ENCODE data around the gene UNC13A. TPM values are rescaled to one million over a fixed set of nuclear protein-coding genes. Genes with fewer than 3 reads are reported as not detected.

The UNC13A gene
- total RNA-seq, 1 experiment from 2014 or later: 5.8 TPM

- BruUV-seq (replicated peaks): no TSS peak
- ChIA-PET CTCF (no interaction called here), POLR2A (ENCODE audit: low non-redundant PET) (no interaction called here)
Observed at GRCh38 chr19:17658666-17659065, 29.5 kb downstream of the UNC13A start.

GRCh38 chr19:17658240-17658639 is 29.9 kb downstream of the UNC13A start:
- DNase-seq (ENCODE audit: low spot score): no peak
- Histone ChIP-seq H3K4me3 (ENCODE audit: low read depth, low read length, poor library complexity, severe bottlenecking) (no peak overlapping the region), H3K27ac (ENCODE audit: low read depth, low read length, poor library complexity, severe bottlenecking) (no peak overlapping the region), H3K9me3 (ENCODE audit: low read depth, low read length, poor library complexity, severe bottlenecking) (no peaks in the 10 kb centered on the region), H3K27me3 (replicated peaks; ENCODE audit: insufficient read depth, low read depth, low read length, poor library complexity) (no peaks in the 10 kb centered on the region), H3K36me3 (ENCODE audit: insufficient read depth, low read length, poor library complexity, severe bottlenecking) (no peaks in the 10 kb centered on the region), H3K4me1 (ENCODE audit: insufficient read depth, low read length, poor library complexity, severe bottlenecking) (no peaks in the 10 kb centered on the region)
- TF ChIP-seq CTCF (conservative IDR thresholded peaks at IDR 0.05; ENCODE audit: low read depth, low read length) (no peak), EZH2 (IDR thresholded peaks at IDR 0.05; ENCODE audit: borderline replicate concordance, low read depth, low read length, poor library complexity, severe bottlenecking) (no peak)
- no TSS peak for BruUV-seq (replicated peaks)
- ChIA-PET CTCF (no interaction called here), POLR2A (ENCODE audit: low non-redundant PET) (no interaction called here)
- intact Hi-C loops (cut with micrococcal nuclease; ENCODE audit: unreplicated experiment): no loop called here

More at GRCh38 chr19:17658666-17659065, 29.5 kb downstream of the UNC13A start:
- no peak for TF ChIP-seq EZH2 (IDR thresholded peaks at IDR 0.05; ENCODE audit: borderline replicate concordance, low read depth, low read length, poor library complexity, severe bottlenecking)
- TF ChIP-seq CTCF (conservative IDR thresholded peaks at IDR 0.05; ENCODE audit: low read depth, low read length): no peak
- intact Hi-C loops (cut with micrococcal nuclease; ENCODE audit: unreplicated experiment): no loop called here
- Histone ChIP-seq H3K36me3 (ENCODE audit: insufficient read depth, low read length, poor library complexity, severe bottlenecking) (no peaks in the 10 kb centered on the region), H3K9me3 (ENCODE audit: low read depth, low read length, poor library complexity, severe bottlenecking) (no peaks in the 10 kb centered on the region), H3K4me3 (ENCODE audit: low read depth, low read length, poor library complexity, severe bottlenecking) (no peak overlapping the region), H3K27ac (ENCODE audit: low read depth, low read length, poor library complexity, severe bottlenecking) (no peak overlapping the region), H3K27me3 (replicated peaks; ENCODE audit: insufficient read depth, low read depth, low read length, poor library complexity) (no peaks in the 10 kb centered on the region), H3K4me1 (ENCODE audit: insufficient read depth, low read length, poor library complexity, severe bottlenecking) (no peaks in the 10 kb centered on the region)
- DNase-seq (ENCODE audit: low spot score): no peak

- Histone ChIP-seq H3K27ac (ENCODE audit: low read depth, low read length, poor library complexity, severe bottlenecking) (no peak overlapping the region), H3K4me3 (ENCODE audit: low read depth, low read length, poor library complexity, severe bottlenecking) (no peak overlapping the region), H3K4me1 (ENCODE audit: insufficient read depth, low read length, poor library complexity, severe bottlenecking) (no peaks in the 10 kb centered on the region), H3K27me3 (replicated peaks; ENCODE audit: insufficient read depth, low read depth, low read length, poor library complexity) (no peaks in the 10 kb centered on the region), H3K36me3 (ENCODE audit: insufficient read depth, low read length, poor library complexity, severe bottlenecking) (no peaks in the 10 kb centered on the region), H3K9me3 (ENCODE audit: low read depth, low read length, poor library complexity, severe bottlenecking) (no peaks in the 10 kb centered on the region)
- CTCF ChIA-PET: no interaction called here
- POLR2A ChIA-PET (ENCODE audit: low non-redundant PET): no interaction called here
- no peak for TF ChIP-seq CTCF (conservative IDR thresholded peaks at IDR 0.05; ENCODE audit: low read depth, low read length)
- TF ChIP-seq EZH2 (IDR thresholded peaks at IDR 0.05; ENCODE audit: borderline replicate concordance, low read depth, low read length, poor library complexity, severe bottlenecking): no peak
- BruUV-seq (replicated peaks): no TSS peak
- intact Hi-C loops (cut with micrococcal nuclease; ENCODE audit: unreplicated experiment): no loop called here
- no peak for DNase-seq (ENCODE audit: low spot score)
Observed at GRCh38 chr19:17656970-17657369, 31.2 kb downstream of the UNC13A start.
